Colonic mucosa (tissue), 4 donors: ENCODE data around the gene BBX. TPM values are rescaled to one million over a fixed set of nuclear protein-coding genes. Genes with fewer than 3 reads are reported as not detected.

Experiments
- DNase-seq: peaks from one replicate; pipeline ENCODE4 v3.0.0-alpha.2; 2020
- H3K27ac ChIP-seq: fragments of 200-600 bp; one replicate; pipeline ENCODE4 v1.8.0; 2021
- H3K27me3 ChIP-seq: fragments of 200-600 bp; one replicate; pipeline ENCODE4 v1.8.0; 2021
- H3K36me3 ChIP-seq: fragments of 200-600 bp; one replicate; pipeline ENCODE4 v1.8.0; 2021
- H3K4me1 ChIP-seq: fragments of 200-600 bp; one replicate; pipeline ENCODE4 v1.8.0; 2021; ENCODE audit warnings: mild to moderate bottlenecking
- H3K4me3 ChIP-seq: fragments of 200-600 bp; one replicate; pipeline ENCODE4 v1.8.0; 2021
- H3K9ac ChIP-seq, 2 donors: one replicate each; pipeline ENCODE4 v1.7.0; 2013; ENCODE audit warnings: control low read depth in 2 of 2, low read depth in 2 of 2, low read length in 2 of 2
- H3K9me3 ChIP-seq: fragments of 200-600 bp; one replicate; pipeline ENCODE4 v1.8.0; 2021
- CTCF ChIP-seq: fragments of 200-600 bp; IDR thresholded peaks from one replicate; pipeline ENCODE4 v1.8.0; 2022; ENCODE audit warnings: antibody characterized with exemption, mild to moderate bottlenecking
- intact Hi-C: fragments of 100-400 bp; cut with DNase I; formaldehyde crosslinking; loops from one replicate; pipeline ENCODE4 v1.14.1; 2022
- total RNA-seq, 2 donors: library from RNA; stranded (reverse); fragmentation: NEBNext Ultra II Directional in 1 of 2; extraction: Animal tissue kit (Norgen Biotek cat#: 25700) in 1 of 2; gene quantifications; one replicate each; pipeline ENCODE4 v1.2.1, GENCODE V29; 2021
- donor health status: healthy.
- donor health status: DM: no; HTN: no; CAD: no.
- donor health status: DM: no; HTN: no; CAD: no.

BBX gene
- total RNA-seq, 2 donors from 2014 or later = 21.5 to 44.3 TPM

GRCh38 chr3:107795514-107796094 lies 272.8 kb downstream of the BBX start:
- no peaks in the 10 kb centered on the region for H3K36me3 ChIP-seq
- H3K27me3 ChIP-seq = no peaks in the 10 kb centered on the region
- TF ChIP-seq CTCF = no peak
- no peak overlapping the region for H3K4me3 ChIP-seq
- H3K4me1 ChIP-seq = no peaks in the 10 kb centered on the region
- no peak overlapping the region for H3K27ac ChIP-seq
- H3K9me3 ChIP-seq = no peaks in the 10 kb centered on the region
- DNase-seq = no peak
- intact Hi-C loops = no loop called here
- no peak overlapping the region for H3K9ac ChIP-seq

- H3K27ac ChIP-seq = no peak overlapping the region
- no peaks in the 10 kb centered on the region for H3K36me3 ChIP-seq
- no peak overlapping the region for H3K9ac ChIP-seq
- no peak for DNase-seq
- no peak overlapping the region for H3K4me3 ChIP-seq
- H3K4me1 ChIP-seq = no peaks in the 10 kb centered on the region
- intact Hi-C loops = no loop called here
- H3K27me3 ChIP-seq = no peaks in the 10 kb centered on the region
- no peaks in the 10 kb centered on the region for H3K9me3 ChIP-seq
- TF ChIP-seq CTCF = no peak
Observed at GRCh38 chr3:107796791-107797190, 274.0 kb downstream of the BBX start.

GRCh38 chr3:107797586-107797985 lies 274.8 kb downstream of the BBX start:
- H3K4me3 ChIP-seq = no peak overlapping the region
- DNase-seq = no peak
- no peak for TF ChIP-seq CTCF
- no peaks in the 10 kb centered on the region for H3K4me1 ChIP-seq
- no peak overlapping the region for H3K9ac ChIP-seq
- H3K27me3 ChIP-seq = no peaks in the 10 kb centered on the region
- H3K9me3 ChIP-seq = no peaks in the 10 kb centered on the region
- H3K27ac ChIP-seq = no peak overlapping the region
- intact Hi-C loops = no loop called here
- no peaks in the 10 kb centered on the region for H3K36me3 ChIP-seq

- intact Hi-C loops = no loop called here
- H3K36me3 ChIP-seq = no peaks in the 10 kb centered on the region
- H3K9me3 ChIP-seq = no peaks in the 10 kb centered on the region
- no peak overlapping the region for H3K27ac ChIP-seq
- H3K9ac ChIP-seq = no peak overlapping the region
- no peak for TF ChIP-seq CTCF
- no peak overlapping the region for H3K4me3 ChIP-seq
- no peaks in the 10 kb centered on the region for H3K27me3 ChIP-seq
- DNase-seq = no peak
- no peaks in the 10 kb centered on the region for H3K4me1 ChIP-seq
Observed at GRCh38 chr3:107798381-107798780, 275.6 kb downstream of the BBX start.

GRCh38 chr3:107800710-107801109 lies 277.9 kb downstream of the BBX start:
- Histone ChIP-seq H3K9me3 (no peaks in the 10 kb centered on the region), H3K27me3 (no peaks in the 10 kb centered on the region), H3K27ac (no peak overlapping the region), H3K4me1 (no peaks in the 10 kb centered on the region), H3K36me3 (no peaks in the 10 kb centered on the region), H3K9ac (no peak overlapping the region), H3K4me3 (no peak overlapping the region)
- no peak for DNase-seq
- intact Hi-C loops = no loop called here
- TF ChIP-seq CTCF = no peak
